DND-41 (cell line): Measurements from ENCODE around the gene UBE2V1.

Experiments used
- ATAC-seq: fragments of 200-7000 bp; cut with Tn5 transposase; 3 replicates; pipeline ENCODE4 v1.9.1; 2021; ENCODE audit warnings: low read depth; ENCODE audit not compliant: insufficient read depth
- DNase-seq: peaks from one replicate; pipeline ENCODE4 v3.0.0-alpha.2; 2020
- H2AFZ ChIP-seq: 2 replicates; pipeline ENCODE4 v1.6.0; 2012; ENCODE audit warnings: low read depth, low read length
- H3K27ac ChIP-seq: 2 replicates; pipeline ENCODE4 v1.5.1; 2012; ENCODE audit warnings: low read length, inconsistent platforms
- H3K27me3 ChIP-seq: fragments of 200-600 bp; sonication (generic); 2 replicates; pipeline ENCODE4 v1.6.0; 2012; ENCODE audit warnings: low read length, mild to moderate bottlenecking, inconsistent platforms; ENCODE audit not compliant: insufficient read depth, poor library complexity
- H3K36me3 ChIP-seq: 2 replicates; pipeline ENCODE4 v1.5.1; 2012; ENCODE audit warnings: low read length, inconsistent platforms; ENCODE audit not compliant: insufficient read depth
- H3K4me1 ChIP-seq: 2 replicates; pipeline ENCODE4 v1.5.1; 2012; ENCODE audit warnings: mild to moderate bottlenecking, low read length; ENCODE audit not compliant: insufficient read depth
- H3K4me2 ChIP-seq: 2 replicates; pipeline ENCODE4 v1.6.0; 2012; ENCODE audit warnings: mild to moderate bottlenecking, moderate library complexity, low read length, inconsistent platforms; ENCODE audit not compliant: insufficient read depth
- H3K4me3 ChIP-seq, 2 experiments: fragments of 200-600 bp in 1 of 2; shearing (Covaris generic) in 1 of 2; 2 replicates each; pipeline ENCODE4 v1.5.1; 2012 to 2016; ENCODE audit warnings: inconsistent platforms in 2 of 2, low read length in 2 of 2, mild to moderate bottlenecking in 2 of 2, low read depth in 1 of 2, moderate library complexity in 1 of 2
- H3K79me2 ChIP-seq: 2 replicates; pipeline ENCODE4 v1.6.0; 2012; ENCODE audit warnings: low read length, inconsistent platforms; ENCODE audit not compliant: insufficient read depth
- H3K9ac ChIP-seq: 2 replicates; pipeline ENCODE4 v1.6.0; 2012; ENCODE audit warnings: low read depth, mild to moderate bottlenecking, inconsistent platforms, low read length, moderate library complexity
- H3K9me3 ChIP-seq: 2 replicates; pipeline ENCODE4 v1.5.1; 2012; ENCODE audit warnings: low read length, moderate library complexity, mild to moderate bottlenecking, inconsistent platforms; ENCODE audit not compliant: insufficient read depth, severe bottlenecking
- H4K20me1 ChIP-seq: 2 replicates; pipeline ENCODE4 v1.6.0; 2012; ENCODE audit warnings: low read length; ENCODE audit not compliant: insufficient read depth
- EZH2 ChIP-seq: IDR thresholded peaks from 3 replicates; pipeline ENCODE4 v1.6.1; 2012; ENCODE audit warnings: borderline replicate concordance, low read depth, mild to moderate bottlenecking, moderate library complexity, low read length, inconsistent platforms; ENCODE audit not compliant: severe bottlenecking
- TF ChIP-seq, protein P1 (sequence below): IDR thresholded peaks from 2 replicates; pipeline ENCODE4 v1.5.1; 2012; ENCODE audit warnings: borderline replicate concordance, low read length, moderate library complexity, mild to moderate bottlenecking; ENCODE audit not compliant: poor library complexity, severe bottlenecking; ENCODE audit errors: extremely low read depth

UBE2V1 gene

DNA sequence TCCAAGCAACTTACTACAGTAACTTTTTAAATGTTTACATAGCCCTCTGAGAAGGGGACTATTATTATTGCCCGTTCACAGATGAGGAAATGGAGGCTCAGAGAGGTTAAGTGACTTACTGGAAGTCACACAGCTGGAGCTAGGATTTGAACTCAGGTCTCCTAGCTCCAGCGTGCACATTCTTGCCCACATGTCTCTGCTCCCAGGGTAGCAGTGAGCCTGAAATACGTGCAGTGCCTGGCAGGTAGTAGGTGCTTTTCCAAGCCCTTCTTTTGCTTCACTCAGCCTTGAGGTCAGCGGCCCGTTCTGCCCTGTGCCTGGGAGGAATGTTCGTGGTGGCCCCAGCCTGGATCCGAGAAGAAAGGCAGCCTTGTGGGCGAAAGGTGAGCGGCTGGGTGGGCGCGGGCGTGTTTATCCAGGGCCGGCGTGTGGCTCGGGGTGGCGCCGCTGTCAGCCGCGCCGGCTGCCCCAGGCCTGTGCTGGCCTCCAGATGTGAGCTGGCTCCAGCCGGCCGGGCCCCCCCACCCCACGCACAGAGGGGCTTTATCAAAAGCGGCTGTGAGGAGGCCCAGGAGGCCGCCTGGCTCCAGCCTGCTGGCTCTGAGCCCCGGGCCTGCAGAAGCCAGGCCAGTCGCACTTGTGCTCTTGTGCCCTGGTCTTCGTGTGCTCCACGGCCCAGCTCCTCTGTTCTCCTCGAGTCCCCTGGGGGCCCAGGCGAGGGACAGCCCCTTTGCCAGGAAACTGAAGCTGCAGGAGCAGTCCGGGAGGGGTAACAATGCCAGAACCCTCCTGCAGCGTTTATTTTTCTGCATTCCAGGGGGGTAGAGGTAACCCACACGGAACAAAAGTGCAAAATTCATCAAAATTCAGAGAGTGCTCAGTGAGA lies 58.1 kb downstream of the UBE2V1 start:
- Histone ChIP-seq H3K4me2 (no peak overlapping the region), H3K79me2 (no peaks in the 10 kb centered on the region), H2AFZ (no peak overlapping the region), H3K9ac (no peak overlapping the region), H3K36me3 (no peaks in the 10 kb centered on the region), H3K4me3 (no peak overlapping the region), H3K9me3 (no peaks in the 10 kb centered on the region), H4K20me1 (peaks cover 4% of the 10 kb centered on the region; the same call in 1 of the 2 replicates), H3K4me1 (no peaks in the 10 kb centered on the region), H3K27ac (no peak overlapping the region), H3K27me3 (peaks cover 2% of the 10 kb centered on the region)
- ATAC-seq: no peak
- TF ChIP-seq EZH2: no peak
- TF ChIP-seq, protein P1, sequence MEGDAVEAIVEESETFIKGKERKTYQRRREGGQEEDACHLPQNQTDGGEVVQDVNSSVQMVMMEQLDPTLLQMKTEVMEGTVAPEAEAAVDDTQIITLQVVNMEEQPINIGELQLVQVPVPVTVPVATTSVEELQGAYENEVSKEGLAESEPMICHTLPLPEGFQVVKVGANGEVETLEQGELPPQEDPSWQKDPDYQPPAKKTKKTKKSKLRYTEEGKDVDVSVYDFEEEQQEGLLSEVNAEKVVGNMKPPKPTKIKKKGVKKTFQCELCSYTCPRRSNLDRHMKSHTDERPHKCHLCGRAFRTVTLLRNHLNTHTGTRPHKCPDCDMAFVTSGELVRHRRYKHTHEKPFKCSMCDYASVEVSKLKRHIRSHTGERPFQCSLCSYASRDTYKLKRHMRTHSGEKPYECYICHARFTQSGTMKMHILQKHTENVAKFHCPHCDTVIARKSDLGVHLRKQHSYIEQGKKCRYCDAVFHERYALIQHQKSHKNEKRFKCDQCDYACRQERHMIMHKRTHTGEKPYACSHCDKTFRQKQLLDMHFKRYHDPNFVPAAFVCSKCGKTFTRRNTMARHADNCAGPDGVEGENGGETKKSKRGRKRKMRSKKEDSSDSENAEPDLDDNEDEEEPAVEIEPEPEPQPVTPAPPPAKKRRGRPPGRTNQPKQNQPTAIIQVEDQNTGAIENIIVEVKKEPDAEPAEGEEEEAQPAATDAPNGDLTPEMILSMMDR: no peak
- DNase-seq: no peak

DNA sequence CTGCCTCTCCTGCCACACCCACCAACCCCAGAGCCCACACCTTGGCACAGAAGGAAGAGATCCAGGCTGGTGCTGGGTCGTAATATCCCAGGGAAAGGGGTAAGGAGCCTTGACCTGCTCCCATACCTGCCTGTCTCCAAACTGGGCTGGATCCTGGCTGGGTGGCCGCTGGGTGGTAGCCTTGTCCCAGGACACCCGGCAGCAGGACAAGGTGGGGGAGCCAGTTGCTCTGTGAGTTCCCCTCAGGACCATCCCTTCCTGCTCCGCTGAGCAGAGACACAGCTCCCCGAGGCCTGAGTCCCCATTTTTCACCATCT lies 58.8 kb downstream of the UBE2V1 start:
- H3K4me3 ChIP-seq: no peak overlapping the region
- H3K9me3 ChIP-seq: no peaks in the 10 kb centered on the region
- H4K20me1 ChIP-seq: peaks cover 4% of the 10 kb centered on the region; the same call in 1 of the 2 replicates
- H3K27ac ChIP-seq: no peak overlapping the region
- H2AFZ ChIP-seq: no peak overlapping the region
- TF ChIP-seq, protein P1: no peak
- no peak for TF ChIP-seq EZH2
- H3K4me1 ChIP-seq: no peaks in the 10 kb centered on the region
- peaks cover 2% of the 10 kb centered on the region for H3K27me3 ChIP-seq
- no peaks in the 10 kb centered on the region for H3K79me2 ChIP-seq
- H3K4me2 ChIP-seq: no peak overlapping the region
- H3K36me3 ChIP-seq: no peaks in the 10 kb centered on the region
- ATAC-seq: no peak
- H3K9ac ChIP-seq: no peak overlapping the region
- DNase-seq: no peak

DNA sequence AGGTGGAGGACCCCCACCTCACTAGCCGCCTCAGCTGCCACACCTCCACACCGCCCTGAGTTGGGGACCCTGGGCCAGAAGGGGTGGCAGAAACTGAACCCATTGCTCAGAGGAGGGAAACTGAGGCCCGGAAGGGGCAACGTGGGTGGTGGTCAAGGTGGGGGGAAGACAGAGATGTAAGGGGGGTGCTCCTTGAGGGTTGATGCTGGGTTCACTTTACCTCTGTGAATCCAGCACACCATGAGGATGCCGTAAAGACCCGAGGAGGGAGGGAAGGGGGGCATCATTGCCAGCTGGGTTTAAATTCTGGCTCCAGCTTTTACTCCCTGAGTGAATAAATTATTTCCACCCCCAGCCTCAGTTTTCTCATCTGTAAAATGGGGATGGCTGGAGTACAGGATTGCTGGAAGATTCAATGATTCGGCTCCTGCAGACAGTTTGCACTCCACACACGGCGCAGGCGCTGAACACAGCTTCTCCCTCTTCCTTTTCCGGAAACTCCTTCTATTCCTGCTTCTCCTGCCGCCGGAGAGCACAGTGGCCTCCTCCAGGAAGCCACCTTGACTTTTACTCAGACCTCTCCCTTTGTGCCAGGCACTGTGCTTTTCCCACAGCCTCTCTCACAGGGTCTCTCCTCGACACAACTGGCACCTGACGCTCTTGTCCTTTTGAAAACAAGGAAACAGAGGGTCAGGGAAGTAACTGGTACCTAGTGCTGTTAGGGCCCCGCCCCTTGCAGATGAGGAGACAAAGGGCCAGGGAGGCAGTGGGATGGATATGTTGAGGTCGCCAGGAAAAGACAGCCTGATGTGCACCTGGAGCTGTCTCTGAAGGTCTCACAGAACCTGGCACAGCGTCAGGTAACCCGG lies 59.4 kb downstream of the UBE2V1 start:
- Histone ChIP-seq H3K9ac (no peak overlapping the region), H2AFZ (no peak overlapping the region), H3K79me2 (no peaks in the 10 kb centered on the region), H3K27ac (no peak overlapping the region), H3K4me1 (no peaks in the 10 kb centered on the region), H3K27me3 (peaks cover 6% of the 10 kb centered on the region), H3K4me3 (no peak overlapping the region), H3K9me3 (no peaks in the 10 kb centered on the region), H3K4me2 (no peak overlapping the region), H4K20me1 (peaks cover 4% of the 10 kb centered on the region; the same call in 1 of the 2 replicates), H3K36me3 (no peaks in the 10 kb centered on the region)
- TF ChIP-seq, protein P1: no peak
- DNase-seq (no peak), ATAC-seq (no peak)
